Endothelial cell of umbilical vein (primary cell): ENCODE data around the gene LYRM4. TPM values are rescaled to one million over a fixed set of nuclear protein-coding genes. Genes with fewer than 3 reads are reported as not detected.

ENCODE experiments used
- BruUV-seq: library from RNA; stranded (reverse); fragments of 400-500 nt; replicated peaks from 2 replicates; lab custom pipeline; 2021; lab: Mats Ljungman, UMichigan
- CTCF ChIA-PET: fragments of 300-600, 350-600 bp; sonication (Branson Sonifier 250); formaldehyde crosslinking; loops from one replicate; lab custom pipeline; 2021; ENCODE audit warnings: antibody characterized with exemption, inconsistent platforms; lab: Charles Lee
- POLR2A ChIA-PET: fragments of 300-600, 350-600 bp; sonication (Branson Sonifier 250); formaldehyde crosslinking; loops from one replicate; lab custom pipeline; 2021; ENCODE audit warnings: antibody characterized with exemption, inconsistent platforms; lab: Charles Lee
- DNase-seq: peaks from one replicate; pipeline ENCODE4 v3.0.0-alpha.2; 2011; ENCODE audit warnings: low read depth, low spot score
- FAIRE-seq: peaks from 2 replicates; lab custom pipeline; 2011; peaks lifted over from hg19 to GRCh38; lab: Jason Lieb, UNC
- H2AFZ ChIP-seq: 2 replicates; pipeline ENCODE4 v1.6.0; 2012; ENCODE audit warnings: low read depth, low read length, control low read depth, inconsistent platforms
- H3K27ac ChIP-seq: 2 replicates; pipeline ENCODE4 v1.5.1; 2011; ENCODE audit warnings: low read depth, mild to moderate bottlenecking, control low read depth, low read length, moderate library complexity; ENCODE audit not compliant: insufficient read depth
- H3K27me3 ChIP-seq, 2 experiments: 2 replicates each; pipeline versions ENCODE4 v1.6.0 to v1.6.1; 2011; ENCODE audit warnings: low read length in 2 of 2, mixed read lengths in 1 of 2; ENCODE audit not compliant: control insufficient read depth in 2 of 2, insufficient read depth in 2 of 2
- H3K36me3 ChIP-seq, 2 experiments: 2 replicates in 1 of 2; 3 replicates in 1 of 2; pipeline ENCODE4 v1.5.1; 2011; ENCODE audit warnings: low read length in 2 of 2, mild to moderate bottlenecking in 1 of 2, moderate library complexity in 1 of 2; ENCODE audit not compliant: control insufficient read depth in 2 of 2, insufficient read depth in 2 of 2; ENCODE audit errors: extremely low read depth in 1 of 2
- H3K4me1 ChIP-seq: 3 replicates; pipeline ENCODE4 v1.5.1; 2011; ENCODE audit warnings: mild to moderate bottlenecking, low read length; ENCODE audit not compliant: control insufficient read depth, insufficient read depth; ENCODE audit errors: extremely low read depth
- H3K4me2 ChIP-seq: 2 replicates; pipeline ENCODE4 v1.6.1; 2011; ENCODE audit warnings: low read length, control low read depth, mixed read lengths; ENCODE audit not compliant: insufficient read depth
- H3K4me3 ChIP-seq, 3 experiments: fragments of 200-600 bp in 1 of 3; sonication (generic), shearing (Covaris generic) in 1 of 3; replicated peaks in 1 of 3; 2 replicates each; pipeline ENCODE4 v1.5.1; 2011 to 2016; ENCODE audit warnings: control low read depth in 3 of 3, low read length in 3 of 3, mild to moderate bottlenecking in 2 of 3, inconsistent platforms in 1 of 3, low read depth in 1 of 3, moderate library complexity in 1 of 3; ENCODE audit not compliant: insufficient read depth in 1 of 3
- H3K79me2 ChIP-seq: 2 replicates; pipeline ENCODE4 v1.6.0; 2012; ENCODE audit warnings: low read length, inconsistent platforms; ENCODE audit not compliant: control insufficient read depth, insufficient read depth
- H3K9ac ChIP-seq: replicated peaks from 2 replicates; pipeline ENCODE3; 2011; ENCODE audit warnings: low read length, control low read depth; ENCODE audit not compliant: insufficient read depth; ENCODE audit errors: extremely low read depth
- H3K9me1 ChIP-seq: replicated peaks from 3 replicates; pipeline ENCODE4 v1.6.0; 2011; ENCODE audit warnings: mild to moderate bottlenecking, low read length; ENCODE audit not compliant: control insufficient read depth, insufficient read depth; ENCODE audit errors: extremely low read depth
- H3K9me3 ChIP-seq: replicated peaks from 2 replicates; pipeline ENCODE4 v1.5.1; 2012; ENCODE audit warnings: low read length, inconsistent platforms; ENCODE audit not compliant: control insufficient read depth, insufficient read depth
- H4K20me1 ChIP-seq: replicated peaks from 2 replicates; pipeline ENCODE3; 2011; ENCODE audit warnings: mild to moderate bottlenecking, low read length; ENCODE audit not compliant: control insufficient read depth, insufficient read depth; ENCODE audit errors: extremely low read depth
- CTCF ChIP-seq, 2 donors: IDR thresholded peaks; 1 replicate in 1 of 2; 2 replicates in 1 of 2; pipeline ENCODE4 v1.5.1; 2011; ENCODE audit warnings: low read length in 2 of 2, mild to moderate bottlenecking in 2 of 2, moderate library complexity in 2 of 2, control low read depth in 1 of 2, inconsistent platforms in 1 of 2, low read depth in 1 of 2; ENCODE audit not compliant: insufficient read depth in 1 of 2; ENCODE audit errors: extremely low read depth in 1 of 2
- EZH2 ChIP-seq: IDR thresholded peaks from 2 replicates; pipeline ENCODE4 v1.6.1; 2012; ENCODE audit warnings: borderline replicate concordance, low read depth, mild to moderate bottlenecking, moderate library complexity, low read length, inconsistent platforms; ENCODE audit not compliant: severe bottlenecking
- FOS ChIP-seq: IDR thresholded peaks from 2 replicates; pipeline ENCODE4 v1.6.1; 2011; ENCODE audit warnings: mild to moderate bottlenecking, low read length, moderate library complexity, borderline replicate concordance; ENCODE audit not compliant: insufficient read depth
- GATA2 ChIP-seq: IDR thresholded peaks from 2 replicates; pipeline ENCODE4 v1.7.0; 2011; ENCODE audit warnings: low read depth, mild to moderate bottlenecking, moderate library complexity, mixed read lengths, low read length; ENCODE audit not compliant: insufficient read length, insufficient read depth
- JUN ChIP-seq: IDR thresholded peaks from 2 replicates; pipeline ENCODE4 v1.6.1; 2011; ENCODE audit warnings: borderline replicate concordance, low read depth; ENCODE audit not compliant: insufficient read length, insufficient read depth
- MAX ChIP-seq: IDR thresholded peaks from 2 replicates; pipeline ENCODE4 v1.6.1; 2011; ENCODE audit not compliant: insufficient read depth, insufficient read length
- MYC ChIP-seq: IDR thresholded peaks from one replicate; pipeline ENCODE4 v1.6.1; 2011; ENCODE audit warnings: mild to moderate bottlenecking, low read depth, low read length
- POLR2A ChIP-seq: IDR thresholded peaks from 2 replicates; pipeline ENCODE4 v1.6.1; 2012; ENCODE audit warnings: low read depth, mild to moderate bottlenecking, control low read depth, low read length
- POLR2AphosphoS5 ChIP-seq: IDR thresholded peaks from 2 replicates; pipeline ENCODE4 v1.6.1; 2012; ENCODE audit warnings: low read depth, mild to moderate bottlenecking, control low read depth, low read length, moderate library complexity; ENCODE audit not compliant: insufficient read depth
- dilution Hi-C: fragments of 300-500 bp; cut with MboI; formaldehyde crosslinking; loops from one replicate; pipeline ENCODE4 v1.15.0; 2019; ENCODE audit warnings: low sequenced_read_pairs; ENCODE audit not compliant: extremely low pct_ligation_motif_present
- intact Hi-C: fragments of 100-400 bp; cut with micrococcal nuclease; formaldehyde crosslinking; loops from one replicate; pipeline ENCODE4 v1.10.0; 2022
- polyA plus RNA-seq, 4 experiments: library from polyadenylated mRNA; depleted of rRNA in 3 of 4; stranded (reverse) in 3 of 4; unstranded in 1 of 4; fragments of >200 nt; gene quantifications; 2 replicates each; pipeline versions ENCODE4 v1.2.1 to v1.2.3, GENCODE V29; 2011 to 2012; ENCODE audit warnings: missing spikeins in 1 of 4
- total RNA-seq: library from RNA; stranded (reverse); gene quantifications from 2 replicates; pipeline ENCODE4 v1.2.3, GENCODE V29; 2021

The LYRM4 gene
- total and polyA plus RNA-seq, 2 donors (not counting 3 experiments of a cell fraction or from before 2014, with no cell fraction given) = 39.5 to 44.0 TPM

GRCh38 chr6:5110246-5110645 lies 150.5 kb downstream of the LYRM4 start:
- H2AFZ ChIP-seq = no peak overlapping the region
- POLR2A ChIA-PET = no interaction called here
- H3K4me1 ChIP-seq = no peaks in the 10 kb centered on the region
- no peaks in the 10 kb centered on the region for H3K9me1 ChIP-seq
- no peak overlapping the region for H3K4me3 ChIP-seq
- FAIRE-seq (no peak), DNase-seq (no peak)
- H3K27ac ChIP-seq = no peak overlapping the region
- dilution Hi-C loops (no loop called here), intact Hi-C loops (no loop called here)
- no peaks in the 10 kb centered on the region for H3K79me2 ChIP-seq
- no peaks in the 10 kb centered on the region for H4K20me1 ChIP-seq
- no TSS peak for BruUV-seq
- no peak overlapping the region for H3K9ac ChIP-seq
- H3K9me3 ChIP-seq = no peaks in the 10 kb centered on the region
- no peak for TF ChIP-seq POLR2A
- TF ChIP-seq CTCF (IDR thresholded peaks at IDR 0.05; ENCODE audit: extremely low read depth in 1 of 2, insufficient read depth in 1 of 2, low read depth in 1 of 2, low read length in 2 of 2) = no peak
- no peak for TF ChIP-seq MYC
- CTCF ChIA-PET = no interaction called here
- H3K36me3 ChIP-seq = no peaks in the 10 kb centered on the region
- no peak overlapping the region for H3K4me2 ChIP-seq
- H3K27me3 ChIP-seq = no peaks in the 10 kb centered on the region

GRCh38 chr6:5109436-5109835 lies 151.3 kb downstream of the LYRM4 start:
- H3K79me2 ChIP-seq = no peaks in the 10 kb centered on the region
- intact Hi-C loops (no loop called here), dilution Hi-C loops (no loop called here)
- no peaks in the 10 kb centered on the region for H3K9me1 ChIP-seq
- DNase-seq (no peak), FAIRE-seq (no peak)
- H3K9ac ChIP-seq = no peak overlapping the region
- H3K9me3 ChIP-seq = no peaks in the 10 kb centered on the region
- TF ChIP-seq CTCF (IDR thresholded peaks at IDR 0.05; ENCODE audit: extremely low read depth in 1 of 2, insufficient read depth in 1 of 2, low read depth in 1 of 2, low read length in 2 of 2) = no peak
- TF ChIP-seq JUN = no peak
- TF ChIP-seq MAX = no peak
- TF ChIP-seq GATA2 = no peak
- TF ChIP-seq MYC = no peak
- TF ChIP-seq POLR2A = no peak
- TF ChIP-seq POLR2AphosphoS5 = no peak
- TF ChIP-seq FOS = no peak
- no peak for TF ChIP-seq EZH2
- no peak overlapping the region for H3K4me3 ChIP-seq
- no peak overlapping the region for H3K27ac ChIP-seq
- no peak overlapping the region for H2AFZ ChIP-seq
- no peak overlapping the region for H3K4me2 ChIP-seq
- no peaks in the 10 kb centered on the region for H3K4me1 ChIP-seq
- CTCF ChIA-PET = no interaction called here
- no peaks in the 10 kb centered on the region for H4K20me1 ChIP-seq
- H3K36me3 ChIP-seq = no peaks in the 10 kb centered on the region
- POLR2A ChIA-PET = no interaction called here
- BruUV-seq = no TSS peak
- H3K27me3 ChIP-seq = no peaks in the 10 kb centered on the region
